Keratinocyte (primary cell): ENCODE measurements around the gene DCTN5.

Source experiments
- CTCF ChIP-seq, 3 experiments: IDR thresholded peaks in 1 of 3; conservative IDR thresholded peaks in 1 of 3; optimal IDR thresholded peaks in 1 of 3; 2 replicates in 2 of 3; 3 replicates in 1 of 3; pipeline versions ENCODE3 to v1.5.1; 2011; ENCODE audit warnings: low read length in 3 of 3, mild to moderate bottlenecking in 3 of 3, moderate library complexity in 2 of 3, control low read depth in 1 of 3, inconsistent platforms in 1 of 3; ENCODE audit not compliant: insufficient read depth in 2 of 3; ENCODE audit errors: extremely low read depth in 1 of 3
- EZH2 ChIP-seq: IDR thresholded peaks from one replicate; pipeline ENCODE4 v1.6.1; 2012; ENCODE audit warnings: inconsistent platforms, mild to moderate bottlenecking, low read length, moderate library complexity

- no peak for TF ChIP-seq CTCF (optimal IDR thresholded peaks at IDR 0.05 in 1 of 3, IDR thresholded peaks at IDR 0.05 in 1 of 3, conservative IDR thresholded peaks at IDR 0.05 in 1 of 3; ENCODE audit: extremely low read depth in 1 of 3, insufficient read depth in 2 of 3, low read length in 3 of 3)
- no peak for TF ChIP-seq EZH2
Observed at GRCh38 chr16:23634461-23635036, 6.7 kb upstream of the DCTN5 start.
